PFSK-1 (cell line): ENCODE measurements around the gene BLTP3A.

Experiments
- FOXP2 ChIP-seq: optimal IDR thresholded peaks from 2 replicates; pipeline ENCODE3; 2011; ENCODE audit warnings: borderline replicate concordance, control low read depth, inconsistent platforms; ENCODE audit not compliant: insufficient read depth; ENCODE audit errors: extremely low read length, extremely low read depth
- POLR2AphosphoS5 ChIP-seq: IDR thresholded peaks from 2 replicates; pipeline ENCODE4 v1.6.1; 2012; ENCODE audit warnings: low read depth, mild to moderate bottlenecking, control low read depth, low read length, moderate library complexity
- REST ChIP-seq, 2 experiments: IDR thresholded peaks; 2 replicates each; pipeline versions ENCODE4 v1.6.1 to v1.8.0; 2011 to 2012; ENCODE audit warnings: low read depth in 2 of 2, low read length in 2 of 2, control low read depth in 1 of 2, inconsistent platforms in 1 of 2, mild to moderate bottlenecking in 1 of 2, moderate library complexity in 1 of 2; ENCODE audit not compliant: insufficient read depth in 1 of 2
- SIN3A ChIP-seq: IDR thresholded peaks from 2 replicates; pipeline ENCODE4 v1.6.1; 2012; ENCODE audit warnings: mild to moderate bottlenecking, low read length, moderate library complexity, borderline replicate concordance; ENCODE audit not compliant: insufficient read depth
- TAF1 ChIP-seq: IDR thresholded peaks from 2 replicates; pipeline ENCODE4 v1.6.1; 2012; ENCODE audit warnings: low read length, control low read depth, borderline replicate concordance; ENCODE audit not compliant: insufficient read depth

The BLTP3A gene

GRCh38 chr6:34832942-34833341, 41.1 kb downstream of the BLTP3A start:
- no peak for TF ChIP-seq TAF1
- no peak for TF ChIP-seq REST (IDR thresholded peaks at IDR 0.05; ENCODE audit: insufficient read depth in 1 of 2, low read depth in 2 of 2, low read length in 2 of 2)
- TF ChIP-seq FOXP2, result no peak
- no peak for TF ChIP-seq SIN3A
- TF ChIP-seq POLR2AphosphoS5, result no peak

GRCh38 chr6:34834789-34835518, 43.1 kb downstream of the BLTP3A start:
- no peak for TF ChIP-seq SIN3A
- no peak for TF ChIP-seq POLR2AphosphoS5
- no peak for TF ChIP-seq REST (IDR thresholded peaks at IDR 0.05; ENCODE audit: insufficient read depth in 1 of 2, low read depth in 2 of 2, low read length in 2 of 2)
- TF ChIP-seq TAF1, result no peak
- no peak for TF ChIP-seq FOXP2

- no peak for TF ChIP-seq TAF1
- TF ChIP-seq SIN3A, result no peak
- no peak for TF ChIP-seq FOXP2
- TF ChIP-seq REST (IDR thresholded peaks at IDR 0.05; ENCODE audit: insufficient read depth in 1 of 2, low read depth in 2 of 2, low read length in 2 of 2), result no peak
- TF ChIP-seq POLR2AphosphoS5, result no peak
These were observed 44.1 kb downstream of the BLTP3A start for GRCh38 chr6:34836008-34836407.

GRCh38 chr6:34836451-34836850, 44.6 kb downstream of the BLTP3A start:
- TF ChIP-seq SIN3A, result no peak
- TF ChIP-seq TAF1, result no peak

- no peak for TF ChIP-seq FOXP2
- TF ChIP-seq REST (IDR thresholded peaks at IDR 0.05; ENCODE audit: insufficient read depth in 1 of 2, low read depth in 2 of 2, low read length in 2 of 2), result no peak
- TF ChIP-seq POLR2AphosphoS5, result no peak
- TF ChIP-seq SIN3A, result no peak
- no peak for TF ChIP-seq TAF1
These were observed 45.6 kb downstream of the BLTP3A start for GRCh38 chr6:34837528-34837927.
